GM21367 (cell line): ENCODE data around the gene MAP3K14.

Source experiments
- ATAC-seq: cut with Tn5 transposase; IDR thresholded peaks from one replicate; pipeline ENCODE4 v1.9.1; 2021; ENCODE audit not compliant: unreplicated experiment

Gene MAP3K14

GRCh38 chr17:45317111-45317928, 500 bp upstream of the MAP3K14 start:
- peak; percentile 59 for ATAC-seq

- ATAC-seq, result no peak
Measured at GRCh38 chr17:45315648-45316433, 979 bp downstream of the MAP3K14 start.

GRCh38 chr17:45314741-45315647, 1.8 kb downstream of the MAP3K14 start:
- no peak for ATAC-seq

GRCh38 chr17:45313996-45314740, 2.7 kb downstream of the MAP3K14 start:
- ATAC-seq, result no peak

GRCh38 chr17:45313421-45313771, 3.4 kb downstream of the MAP3K14 start:
- no peak for ATAC-seq

- ATAC-seq, result no peak
Measured at GRCh38 chr17:45312477-45313420, 4.1 kb downstream of the MAP3K14 start.

GRCh38 chr17:45311760-45312476, 4.9 kb downstream of the MAP3K14 start:
- no peak for ATAC-seq

GRCh38 chr17:45311401-45311759, 5.4 kb downstream of the MAP3K14 start:
- no peak for ATAC-seq

- no peak for ATAC-seq
Measured at GRCh38 chr17:45310380-45311324, 6.2 kb downstream of the MAP3K14 start.

GRCh38 chr17:45309400-45309799, 7.4 kb downstream of the MAP3K14 start:
- ATAC-seq, result no peak

- no peak for ATAC-seq
Measured at GRCh38 chr17:45308840-45309239, 8.0 kb downstream of the MAP3K14 start.

GRCh38 chr17:45308016-45308365, 8.8 kb downstream of the MAP3K14 start:
- ATAC-seq, result no peak

- ATAC-seq, result no peak
Measured at GRCh38 chr17:45307290-45308015, 9.4 kb downstream of the MAP3K14 start.

GRCh38 chr17:45306623-45307022, 10.2 kb downstream of the MAP3K14 start:
- no peak for ATAC-seq

- no peak for ATAC-seq
Measured at GRCh38 chr17:45306094-45306493, 10.7 kb downstream of the MAP3K14 start.

GRCh38 chr17:45305530-45306087, 11.2 kb downstream of the MAP3K14 start:
- ATAC-seq, result no peak

- ATAC-seq, result no peak
Measured at GRCh38 chr17:45302649-45303173, 14.1 kb downstream of the MAP3K14 start.
